Mesenchymal stem cell (in vitro differentiated cells and primary cell): ENCODE results near the gene ISYNA1.
A peak's percentile ranks its signal among the peaks of the same experiment; 100 is the strongest.

Source experiments
- DNase-seq: peaks from one replicate; pipeline ENCODE4 v3.0.0-alpha.2; 2013
- H2AFZ ChIP-seq: one replicate; pipeline ENCODE4 v1.6.1; 2013; ENCODE audit warnings: low read depth, mild to moderate bottlenecking, control low read depth, inconsistent platforms, low read length, moderate library complexity
- H2AK5ac ChIP-seq: 2 replicates; pipeline ENCODE4 v1.6.1; 2013; ENCODE audit warnings: low read length, moderate library complexity, mild to moderate bottlenecking, inconsistent platforms; ENCODE audit not compliant: severe bottlenecking
- H2BK120ac ChIP-seq: one replicate; pipeline ENCODE4 v1.6.1; 2013; ENCODE audit warnings: low read depth, mild to moderate bottlenecking, inconsistent platforms, low read length, moderate library complexity
- H2BK12ac ChIP-seq, 2 experiments: one replicate each; pipeline ENCODE4 v1.6.1; 2013; ENCODE audit warnings: inconsistent platforms in 2 of 2, low read length in 2 of 2, mild to moderate bottlenecking in 2 of 2, moderate library complexity in 2 of 2, control low read depth in 1 of 2
- H2BK15ac ChIP-seq: one replicate; pipeline ENCODE4 v1.6.1; 2013; ENCODE audit warnings: mild to moderate bottlenecking, low read depth, inconsistent platforms; ENCODE audit not compliant: poor library complexity, severe bottlenecking
- H2BK5ac ChIP-seq: 2 replicates; pipeline ENCODE4 v1.6.1; 2013; ENCODE audit warnings: low read depth, mild to moderate bottlenecking, low read length, control low read depth, inconsistent platforms; ENCODE audit not compliant: poor library complexity, severe bottlenecking
- H3K14ac ChIP-seq, 2 experiments: one replicate each; pipeline ENCODE4 v1.6.1; 2013; ENCODE audit warnings: inconsistent platforms in 2 of 2, low read length in 2 of 2, control low read depth in 1 of 2, mild to moderate bottlenecking in 1 of 2, moderate library complexity in 1 of 2
- H3K18ac ChIP-seq, 2 experiments: one replicate each; pipeline ENCODE4 v1.6.1; 2013; ENCODE audit warnings: inconsistent platforms in 2 of 2, low read length in 2 of 2, control low read depth in 1 of 2, low read depth in 1 of 2, mild to moderate bottlenecking in 1 of 2
- H3K23ac ChIP-seq, 2 experiments: one replicate each; pipeline ENCODE4 v1.6.1; 2013; ENCODE audit warnings: inconsistent platforms in 2 of 2, low read length in 2 of 2, mild to moderate bottlenecking in 2 of 2, moderate library complexity in 2 of 2, control low read depth in 1 of 2
- H3K27ac ChIP-seq: 2 replicates; pipeline ENCODE4 v1.5.1; 2013; ENCODE audit warnings: mild to moderate bottlenecking, moderate library complexity, low read length, control low read depth, inconsistent platforms; ENCODE audit not compliant: poor library complexity, severe bottlenecking
- H3K27me3 ChIP-seq, 2 experiments: 2 replicates each; pipeline versions ENCODE4 v1.6.1 to v1.7.0; 2013; ENCODE audit warnings: low read length in 2 of 2, mild to moderate bottlenecking in 2 of 2, moderate library complexity in 2 of 2, control low read depth in 1 of 2, inconsistent platforms in 1 of 2; ENCODE audit not compliant: control insufficient read depth in 1 of 2, insufficient read depth in 1 of 2
- H3K36me3 ChIP-seq, 2 experiments: 2 replicates each; pipeline versions ENCODE4 v1.6.1 to v1.7.0; 2013; ENCODE audit warnings: low read length in 2 of 2, control low read depth in 1 of 2, inconsistent platforms in 1 of 2, low read depth in 1 of 2, mild to moderate bottlenecking in 1 of 2; ENCODE audit not compliant: insufficient read depth in 2 of 2, control insufficient read depth in 1 of 2
- H3K4ac ChIP-seq, 2 experiments: one replicate each; pipeline ENCODE4 v1.6.1; 2013; ENCODE audit warnings: inconsistent platforms in 2 of 2, low read length in 2 of 2, mild to moderate bottlenecking in 2 of 2, moderate library complexity in 2 of 2, control low read depth in 1 of 2, low read depth in 1 of 2
- H3K4me1 ChIP-seq: 2 replicates; pipeline ENCODE4 v1.6.1; 2013; ENCODE audit warnings: low read depth, low read length, control low read depth; ENCODE audit not compliant: control insufficient read depth, insufficient read depth
- H3K4me2 ChIP-seq: 2 replicates; pipeline ENCODE4 v1.6.1; 2013; ENCODE audit warnings: low read length, mild to moderate bottlenecking, inconsistent platforms; ENCODE audit not compliant: poor library complexity, severe bottlenecking
- H3K4me3 ChIP-seq, 2 experiments: 2 replicates each; pipeline versions ENCODE4 v1.5.1 to v1.7.0; 2013; ENCODE audit warnings: low read length in 2 of 2, mild to moderate bottlenecking in 2 of 2, control low read depth in 1 of 2, low read depth in 1 of 2; ENCODE audit not compliant: insufficient read depth in 1 of 2
- H3K79me1 ChIP-seq: replicated peaks from 2 replicates; pipeline ENCODE4 v1.6.1; 2013; ENCODE audit warnings: mild to moderate bottlenecking, control low read depth, low read length, inconsistent platforms; ENCODE audit not compliant: poor library complexity, severe bottlenecking
- H3K9ac ChIP-seq: 2 replicates; pipeline ENCODE4 v1.7.0; 2013; ENCODE audit warnings: mild to moderate bottlenecking, low read length, moderate library complexity
- H3K9me3 ChIP-seq: 2 replicates; pipeline ENCODE4 v1.7.0; 2013; ENCODE audit warnings: mild to moderate bottlenecking, low read length; ENCODE audit not compliant: control insufficient read depth
- H4K8ac ChIP-seq: one replicate; pipeline ENCODE4 v1.6.1; 2013; ENCODE audit warnings: inconsistent platforms, mild to moderate bottlenecking, low read length, moderate library complexity
- H4K91ac ChIP-seq: one replicate; pipeline ENCODE4 v1.6.1; 2013; ENCODE audit warnings: mild to moderate bottlenecking, low read length, inconsistent platforms
- whole genome bisulfite sequencing: methylation state at CpG from one replicate; pipeline ENCODE4 v1.1.7; 2013; ENCODE audit warnings: mixed read lengths; 5-methylcytosine and 5-hydroxymethylcytosine counted together

ISYNA1 gene

GRCh38 chr19:18415178-18415867, 22.6 kb downstream of the ISYNA1 start:
- Histone ChIP-seq H3K18ac (peak overlapping the region; percentile 71 to 90), H2AK5ac (peak overlapping the region; percentile 7), H3K4ac (peak overlapping the region; percentile 51 to 88), H2BK5ac (peak overlapping the region; percentile 68), H3K9ac (peak overlapping the region; percentile 95), H2AFZ (no peak overlapping the region), H2BK12ac (peak overlapping the region; percentile 75 to 91), H3K14ac (peak overlapping the region in 1 of 2 experiments; percentile 71), H3K4me1 (peaks cover 53% of the 10 kb centered on the region), H3K9me3 (no peaks in the 10 kb centered on the region), H3K79me1 (no peaks in the 10 kb centered on the region), H2BK15ac (peak overlapping the region; percentile 88), H2BK120ac (peak overlapping the region; percentile 82), H3K4me2 (no peak overlapping the region), H4K91ac (peak overlapping the region; percentile 95), H3K36me3 (no peaks in the 10 kb centered on the region), H3K27ac (peak overlapping the region; percentile 93), H3K23ac (no peak overlapping the region), H4K8ac (peak overlapping the region; percentile 58), H3K4me3 (peak overlapping the region in 1 of 2 experiments; percentile 77), H3K27me3 (no peaks in the 10 kb centered on the region)
- no peak for DNase-seq
- WGBS = 82% methylated on average over 25 of the region's 25 CpGs

GRCh38 chr19:18414504-18415177, 23.3 kb downstream of the ISYNA1 start:
- peak overlapping the region; percentile 83 to 84 for H2BK12ac ChIP-seq
- peak overlapping the region; percentile 30 for H2BK15ac ChIP-seq
- WGBS = 51% methylated on average over 9 of the region's 11 CpGs
- H3K18ac ChIP-seq = peak overlapping the region; percentile 64 to 71
- H3K9me3 ChIP-seq = no peaks in the 10 kb centered on the region
- no peak overlapping the region for H3K23ac ChIP-seq
- H2AK5ac ChIP-seq = peak overlapping the region; percentile 78
- peak overlapping the region; percentile 29 for H2AFZ ChIP-seq
- peak overlapping the region in 1 of 2 experiments; percentile 77 for H3K4me3 ChIP-seq
- no peaks in the 10 kb centered on the region for H3K27me3 ChIP-seq
- H3K14ac ChIP-seq = no peak overlapping the region
- H3K79me1 ChIP-seq = no peaks in the 10 kb centered on the region
- no peaks in the 10 kb centered on the region for H3K36me3 ChIP-seq
- no peak overlapping the region for H2BK5ac ChIP-seq
- H3K9ac ChIP-seq = peak overlapping the region; percentile 95
- H2BK120ac ChIP-seq = peak overlapping the region; percentile 4
- H4K91ac ChIP-seq = peak overlapping the region; percentile 95
- no peak for DNase-seq
- peak overlapping the region; percentile 51 to 57 for H3K4ac ChIP-seq
- H3K27ac ChIP-seq = peak overlapping the region; percentile 93
- no peak overlapping the region for H3K4me2 ChIP-seq
- peak overlapping the region; percentile 84 for H4K8ac ChIP-seq
- H3K4me1 ChIP-seq = peaks cover 47% of the 10 kb centered on the region

GRCh38 chr19:18412610-18413239, 25.2 kb downstream of the ISYNA1 start:
- H3K36me3 ChIP-seq = no peaks in the 10 kb centered on the region
- H3K18ac ChIP-seq = no peak overlapping the region
- no peak overlapping the region for H4K8ac ChIP-seq
- H2BK120ac ChIP-seq = no peak overlapping the region
- H2BK5ac ChIP-seq = no peak overlapping the region
- WGBS = 91% methylated on average over 15 of the region's 16 CpGs
- peak overlapping the region; percentile 56 for H4K91ac ChIP-seq
- H2AFZ ChIP-seq = no peak overlapping the region
- DNase-seq = no peak
- H2AK5ac ChIP-seq = peak overlapping the region; percentile 65
- H3K4ac ChIP-seq = peak overlapping the region in 1 of 2 experiments; percentile 57
- no peaks in the 10 kb centered on the region for H3K79me1 ChIP-seq
- no peaks in the 10 kb centered on the region for H3K9me3 ChIP-seq
- no peak overlapping the region for H3K14ac ChIP-seq
- H3K4me2 ChIP-seq = no peak overlapping the region
- no peak overlapping the region for H3K23ac ChIP-seq
- H2BK12ac ChIP-seq = peak overlapping the region in 1 of 2 experiments; percentile 3
- no peaks in the 10 kb centered on the region for H3K27me3 ChIP-seq
- no peak overlapping the region for H3K9ac ChIP-seq
- H3K4me1 ChIP-seq = peaks cover 38% of the 10 kb centered on the region
- no peak overlapping the region for H2BK15ac ChIP-seq
- H3K4me3 ChIP-seq = no peak overlapping the region
- no peak overlapping the region for H3K27ac ChIP-seq

- Histone ChIP-seq H2AFZ (no peak overlapping the region), H2BK120ac (no peak overlapping the region), H2BK12ac (peak overlapping the region in 1 of 2 experiments; percentile 51), H3K79me1 (no peaks in the 10 kb centered on the region), H3K4me1 (peaks cover 17% of the 10 kb centered on the region), H3K4me2 (no peak overlapping the region), H2BK5ac (no peak overlapping the region), H3K9ac (no peak overlapping the region), H4K8ac (no peak overlapping the region), H3K18ac (peak overlapping the region in 1 of 2 experiments; percentile 13), H3K4ac (peak overlapping the region in 1 of 2 experiments; percentile 6), H3K27me3 (no peaks in the 10 kb centered on the region), H3K23ac (no peak overlapping the region), H3K27ac (peak overlapping the region; percentile 81), H4K91ac (peak overlapping the region; percentile 1), H3K9me3 (no peaks in the 10 kb centered on the region), H3K14ac (no peak overlapping the region), H3K36me3 (no peaks in the 10 kb centered on the region), H2AK5ac (peak overlapping the region; percentile 43), H3K4me3 (no peak overlapping the region), H2BK15ac (no peak overlapping the region)
- DNase-seq = no peak
- WGBS = 48% methylated on average over 10 of the region's 10 CpGs
These were observed 29.9 kb downstream of the ISYNA1 start for GRCh38 chr19:18408053-18408476.
